NCI-H1417 treated with DMSO at 0.1 percent for 48 hours (cell line): Measurements from ENCODE around the gene CAMTA1.

ENCODE experiments used
- DNase-seq: peaks from one replicate; lab custom pipeline; 2025; lab: John Stamatoyannopoulos, UW

The CAMTA1 gene

DNA sequence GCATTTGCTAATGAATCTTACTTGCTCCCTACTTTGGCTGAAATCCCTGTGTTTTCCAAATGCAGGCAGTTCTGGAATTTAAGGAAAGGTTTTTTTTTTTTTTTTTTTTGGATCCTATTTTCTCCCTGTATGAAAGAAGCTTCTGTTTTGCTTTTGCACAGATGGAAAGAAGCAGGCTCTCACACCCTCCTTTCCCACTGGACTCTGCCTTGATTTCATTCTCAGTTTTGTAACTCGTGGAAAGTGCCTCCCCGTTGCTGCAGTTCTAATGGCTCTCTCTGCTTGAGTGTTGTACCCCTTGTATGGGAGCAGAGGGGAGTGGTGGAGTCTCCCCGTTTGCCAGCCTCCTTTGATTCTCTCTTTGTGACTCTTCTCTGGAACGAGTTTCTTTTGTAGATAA, 291.9 kb downstream of the CAMTA1 start:
- DNase-seq = no peak

DNA sequence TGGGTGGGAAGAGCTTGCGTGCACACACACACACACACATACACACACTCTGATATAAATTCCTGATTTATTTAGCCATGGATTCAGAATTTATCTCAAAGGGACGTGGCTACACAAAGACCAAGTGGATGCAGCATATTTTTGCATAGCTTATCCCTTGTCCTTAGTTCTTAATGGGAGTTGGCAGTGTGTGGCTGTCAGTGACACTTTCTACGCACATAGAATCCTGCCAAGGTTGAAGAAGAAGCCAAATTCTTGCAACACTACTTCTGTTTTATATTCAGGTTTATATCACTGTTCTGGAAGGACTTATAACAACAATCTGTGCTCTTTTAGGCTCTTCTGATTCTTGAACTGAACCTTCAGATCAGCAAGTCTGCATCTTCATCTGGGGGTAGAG, 292.7 kb downstream of the CAMTA1 start:
- no peak for DNase-seq

- no peak for DNase-seq
These were observed 294.4 kb downstream of the CAMTA1 start for GRCh38 chr1:7079637-7080036.

GRCh38 chr1:7084232-7084894, 299.1 kb downstream of the CAMTA1 start:
- no peak for DNase-seq

- DNase-seq = no peak
These were observed 300.3 kb downstream of the CAMTA1 start for GRCh38 chr1:7085521-7085920.

- DNase-seq = no peak
These were observed 300.9 kb downstream of the CAMTA1 start for GRCh38 chr1:7086106-7086505.

DNA sequence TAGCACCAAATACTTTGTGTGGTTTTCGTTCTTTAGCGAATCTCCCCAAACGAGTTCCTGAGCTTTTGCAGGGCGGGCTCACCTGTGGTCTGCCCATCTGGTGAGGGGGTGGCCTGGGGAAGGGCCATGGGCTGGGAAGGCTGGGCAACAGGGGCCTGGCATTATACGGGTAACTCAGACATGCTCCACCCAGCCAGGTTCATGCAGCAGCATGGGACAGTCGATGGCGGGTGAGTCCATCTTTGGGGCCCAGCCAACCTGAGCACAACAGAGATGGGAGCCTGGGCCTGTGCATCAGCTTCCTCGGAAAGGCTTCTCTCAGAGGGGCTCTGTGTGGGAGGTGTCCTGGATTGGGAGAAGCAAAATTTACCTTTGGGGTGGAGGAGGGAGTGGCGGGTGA, 302.6 kb downstream of the CAMTA1 start:
- no peak for DNase-seq

DNA sequence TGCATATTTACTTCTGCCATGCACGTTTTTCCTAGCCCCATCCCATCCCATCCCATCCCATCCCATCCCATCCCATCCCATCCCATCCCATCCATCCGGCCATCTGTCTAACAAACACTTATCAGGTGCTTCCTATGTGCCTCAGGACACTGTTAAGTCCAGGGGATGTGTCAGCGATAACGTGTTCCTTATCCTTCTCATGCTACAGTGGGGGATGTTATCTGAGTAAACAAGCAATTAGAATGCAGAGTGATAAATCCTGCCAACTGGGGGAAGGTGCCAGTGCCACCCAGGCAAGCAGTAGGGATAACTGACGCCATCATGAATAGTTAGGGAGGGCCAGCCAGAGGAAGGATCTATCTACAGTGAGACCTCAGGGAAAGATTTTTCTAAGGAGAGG, 304.2 kb downstream of the CAMTA1 start:
- DNase-seq = no peak

DNA sequence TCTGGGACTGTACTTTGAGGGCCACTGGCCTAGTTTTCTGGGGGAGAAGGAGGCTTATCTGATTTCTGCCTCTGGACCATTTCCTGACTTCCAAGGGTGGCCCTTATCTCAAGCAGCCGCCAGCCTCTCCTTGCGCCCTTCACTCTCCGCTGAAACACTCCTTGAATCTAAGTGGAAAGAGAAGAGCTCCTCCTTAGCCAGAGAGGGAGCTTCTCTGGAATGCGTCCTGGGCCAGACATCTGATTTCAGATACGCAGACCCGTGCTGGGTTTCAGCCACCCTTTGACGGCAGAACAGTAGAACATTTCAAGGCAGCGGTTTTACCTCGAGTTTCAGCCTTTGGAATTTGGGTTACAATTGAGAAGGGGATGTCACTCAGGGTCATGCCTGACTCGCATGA, 308.0 kb downstream of the CAMTA1 start:
- no peak for DNase-seq

DNA sequence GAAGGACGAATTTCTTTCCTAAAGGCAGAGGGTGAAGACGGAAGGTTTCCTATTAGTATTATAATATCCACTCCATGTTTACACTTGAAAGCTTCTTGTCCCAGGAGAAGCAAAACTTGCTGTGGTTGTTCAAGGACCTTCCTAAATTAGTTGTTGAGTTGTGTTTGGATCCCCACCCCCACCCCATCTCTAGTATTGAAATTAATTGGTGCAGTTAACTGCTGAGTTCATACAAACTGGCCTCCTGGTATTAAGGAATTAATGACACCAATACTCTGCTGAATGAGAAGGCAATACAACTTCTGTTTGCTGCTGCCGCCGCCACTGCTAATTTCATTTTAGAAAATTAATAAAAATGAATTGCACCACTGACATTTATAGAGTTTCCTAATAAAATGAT, 308.8 kb downstream of the CAMTA1 start:
- no peak for DNase-seq

GRCh38 chr1:7094509-7094908, 309.3 kb downstream of the CAMTA1 start:
- DNase-seq = no peak

GRCh38 chr1:7095343-7095964, 310.2 kb downstream of the CAMTA1 start:
- no peak for DNase-seq

DNA sequence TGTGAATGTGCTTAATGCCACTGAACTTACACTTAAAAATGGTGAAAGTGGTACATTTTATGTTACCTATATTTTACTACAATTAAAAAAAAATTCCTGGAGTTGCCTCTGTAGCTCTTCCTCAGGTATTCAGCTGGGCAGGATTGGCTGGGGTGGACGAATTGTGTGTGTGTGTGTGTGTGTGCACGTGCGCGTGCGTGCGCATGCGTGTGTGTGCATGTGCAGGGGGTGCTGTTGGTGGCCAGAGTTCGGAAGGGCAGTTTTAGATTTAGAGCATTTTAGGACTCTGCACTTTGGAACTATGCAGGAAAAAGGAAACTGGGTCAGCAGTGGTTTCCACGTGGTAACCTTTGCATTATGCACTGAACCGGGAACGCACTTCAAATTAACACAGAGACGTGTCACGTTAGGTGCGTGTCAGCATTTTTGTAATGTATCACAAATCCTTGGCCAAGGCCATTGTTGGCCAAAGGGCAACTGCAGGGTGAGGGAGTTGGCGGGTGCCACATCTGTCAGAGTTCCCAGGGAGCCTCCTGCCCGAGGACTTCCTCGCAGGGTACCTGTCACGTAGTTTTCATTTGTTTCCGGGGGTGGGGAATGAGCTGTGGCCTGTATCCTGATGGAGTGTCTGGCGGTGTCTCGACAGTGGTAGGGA, 312.8 kb downstream of the CAMTA1 start:
- DNase-seq = no peak

GRCh38 chr1:7098641-7099040, 313.4 kb downstream of the CAMTA1 start:
- no peak for DNase-seq

- DNase-seq = no peak
These were observed 315.2 kb downstream of the CAMTA1 start for GRCh38 chr1:7100479-7100878.

GRCh38 chr1:7101187-7101586, 315.9 kb downstream of the CAMTA1 start:
- no peak for DNase-seq

GRCh38 chr1:7103361-7103782, 318.1 kb downstream of the CAMTA1 start:
- DNase-seq = no peak

- no peak for DNase-seq
These were observed 318.6 kb downstream of the CAMTA1 start for GRCh38 chr1:7103874-7104273.

- no peak for DNase-seq
These were observed 319.1 kb downstream of the CAMTA1 start for GRCh38 chr1:7104339-7104738.

DNA sequence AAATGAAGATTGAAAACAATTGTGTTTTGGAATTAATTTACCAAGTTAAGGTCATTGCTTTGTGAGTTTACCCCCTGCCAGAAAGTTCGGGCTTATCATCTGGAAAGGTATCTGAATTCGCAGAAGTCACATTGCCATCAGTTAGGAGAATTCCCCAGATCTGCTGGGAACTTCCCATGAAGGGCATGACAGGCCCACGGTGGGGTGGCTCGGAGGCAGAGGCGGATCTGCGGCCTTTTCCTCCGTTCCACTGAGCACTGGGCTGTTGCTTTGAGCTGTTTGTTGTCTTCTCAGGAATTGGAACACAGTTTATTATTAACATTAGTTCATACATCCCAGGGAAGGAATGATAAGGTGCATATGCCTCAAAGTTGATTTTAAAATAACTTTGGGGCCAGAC, 320.0 kb downstream of the CAMTA1 start:
- no peak for DNase-seq

GRCh38 chr1:7106442-7107108, 321.3 kb downstream of the CAMTA1 start:
- no peak for DNase-seq

- DNase-seq = no peak
These were observed 322.0 kb downstream of the CAMTA1 start for GRCh38 chr1:7107109-7107830.
